ENCODE data around the gene GALK1. TPM values are rescaled to one million over a fixed set of nuclear protein-coding genes. Genes with fewer than 3 reads are reported as not detected.

The GALK1 gene
- total and polyA plus RNA-seq, 2 of the 13 experiments (the other 11 are each of a cell fraction or from before 2014, with no cell fraction given), result 59.9 to 93.6 TPM

DNA sequence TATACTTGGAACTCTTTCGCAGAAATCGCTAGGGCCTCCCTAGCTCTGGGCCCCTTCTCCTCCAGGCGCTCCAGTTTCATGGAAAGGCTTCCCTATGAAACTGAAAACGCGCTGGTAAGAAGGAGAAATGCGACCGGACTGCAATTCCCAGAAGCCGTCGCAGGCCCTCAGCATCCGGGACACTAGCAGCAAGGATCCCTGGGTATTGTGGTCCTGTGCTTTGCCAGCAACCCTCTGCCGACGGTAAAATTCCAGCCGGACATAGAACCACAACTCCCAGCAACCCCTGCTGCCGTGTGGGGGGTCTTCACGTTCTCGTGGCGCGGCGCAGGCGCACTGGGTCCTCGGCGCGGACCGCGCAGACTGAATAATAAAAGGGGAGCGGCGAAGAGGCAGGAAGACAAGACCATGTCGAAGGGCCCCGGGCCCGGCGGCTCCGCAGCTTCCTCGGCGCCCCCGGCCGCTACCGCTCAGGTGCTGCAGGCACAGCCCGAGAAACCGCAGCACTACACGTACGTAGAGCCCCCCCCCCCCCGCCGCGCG, 19.6 kb upstream of the GALK1 start, which contains the start of gene UNK:
Gene UNK, plus strand, starts transcription at position 334 of the 543 bp plus-strand sequence. Its CDS starts 75 bp downstream, at position 409.
- peaks cover 0 to 3% of the 10 kb centered on the region in 2 experiments; a peak in 1 of 5 replicates for H3K36me3 ChIP-seq (replicated peaks in 1 of 2; ENCODE audit: control insufficient read depth in 1 of 2, insufficient read depth in 2 of 2, low read length in 2 of 2)
- H3K9ac ChIP-seq (ENCODE audit: insufficient read depth, low read depth, low read length), result peak within 1 kb of the TSS; percentile 94
- under 1% methylated on average over 17 of the region's 45 CpGs for WGBS (ENCODE audit: low lambda C conversion rate)
- H3K4me2 ChIP-seq (ENCODE audit: low read depth, low read length), result peak within 1 kb of the TSS; percentile 99
- peak; percentile 80 for ATAC-seq
- ChIA-PET CTCF (ENCODE audit: low intra/inter-chr PET ratio, low total read pairs) (no interaction called here), POLR2A (interaction anchor here (0.9 to 6.5 kb wide), 15 partner anchors 10 to 118 kb away, joined by 3 to 46 read pairs (median 9); partner anchors contain the start of genes GALK1, RECQL5, SAP30BP and TRIM47)
- intact Hi-C loops (cut with micrococcal nuclease; ENCODE audit: unreplicated experiment), result no loop called here
- peak; percentile 99 for DNase-seq (ENCODE audit: low spot score)
- peak; percentile 67 for FAIRE-seq
- H3K27me3 ChIP-seq (ENCODE audit: control insufficient read depth in 1 of 2, insufficient read depth in 2 of 2, low read length in 2 of 2), result no peaks in the 10 kb centered on the region; a peak in 1 of 5 replicates
- peak within 1 kb of the TSS; percentile 57 to 82 (median 81) for H3K4me3 ChIP-seq (replicated peaks in 1 of 3; ENCODE audit: insufficient read depth in 1 of 3, low read depth in 2 of 3, low read length in 3 of 3)
- peaks cover 64% of the 10 kb centered on the region for H3K4me1 ChIP-seq (ENCODE audit: insufficient read depth, low read length)
- peaks cover 42% of the 10 kb centered on the region for H3K79me2 ChIP-seq (ENCODE audit: insufficient read depth, low read length)
- peak within 1 kb of the TSS; percentile 21 for H2AFZ ChIP-seq (ENCODE audit: low read length)
- no peaks in the 10 kb centered on the region for H3K9me3 ChIP-seq (ENCODE audit: low read length)
- in situ Hi-C loops (cut with HindIII; ENCODE audit: extremely low pct_ligation_motif_present, low pct_unique_long_range_greater_than_20kb), result no loop called here
- no TSS peak for BruUV-seq (replicated peaks)
- H3K27ac ChIP-seq (ENCODE audit: extremely low read length, insufficient read depth, low read length), result peak within 1 kb of the TSS; percentile 93
- no peaks in the 10 kb centered on the region for H4K20me1 ChIP-seq (ENCODE audit: insufficient read depth, low read length)
- TF ChIP-seq ZNF510 (CRISPR knock-in tag; IDR thresholded peaks at IDR 0.05; ENCODE audit: low read depth), result no peak; the same call in 1 of the 2 replicates
- 0 out of 2 replicates have a peak, but pooled peaks have one; percentile 31 for TF ChIP-seq ZNF350 (CRISPR knock-in tag; IDR thresholded peaks at IDR 0.05; ENCODE audit: borderline replicate concordance, low read depth)
- peak; percentile 84; the same call in 1 of the 2 replicates for TF ChIP-seq PHF21A (CRISPR knock-in tag; IDR thresholded peaks at IDR 0.05)
- TF ChIP-seq, protein P1, sequence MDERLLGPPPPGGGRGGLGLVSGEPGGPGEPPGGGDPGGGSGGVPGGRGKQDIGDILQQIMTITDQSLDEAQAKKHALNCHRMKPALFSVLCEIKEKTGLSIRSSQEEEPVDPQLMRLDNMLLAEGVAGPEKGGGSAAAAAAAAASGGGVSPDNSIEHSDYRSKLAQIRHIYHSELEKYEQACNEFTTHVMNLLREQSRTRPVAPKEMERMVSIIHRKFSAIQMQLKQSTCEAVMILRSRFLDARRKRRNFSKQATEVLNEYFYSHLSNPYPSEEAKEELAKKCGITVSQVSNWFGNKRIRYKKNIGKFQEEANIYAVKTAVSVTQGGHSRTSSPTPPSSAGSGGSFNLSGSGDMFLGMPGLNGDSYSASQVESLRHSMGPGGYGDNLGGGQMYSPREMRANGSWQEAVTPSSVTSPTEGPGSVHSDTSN (CRISPR knock-in tag; IDR thresholded peaks at IDR 0.05), result no peak
- peak; percentile 100 for TF ChIP-seq SUZ12 (IDR thresholded peaks at IDR 0.05; ENCODE audit: low read depth, low read length)
- TF ChIP-seq ZNF724P (CRISPR knock-in tag; IDR thresholded peaks at IDR 0.05; ENCODE audit: borderline replicate concordance), result no peak
- TF ChIP-seq, protein P2, sequence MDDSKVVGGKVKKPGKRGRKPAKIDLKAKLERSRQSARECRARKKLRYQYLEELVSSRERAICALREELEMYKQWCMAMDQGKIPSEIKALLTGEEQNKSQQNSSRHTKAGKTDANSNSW (CRISPR knock-in tag; IDR thresholded peaks at IDR 0.05; ENCODE audit: borderline replicate concordance), result no peak
- TF ChIP-seq ZNF460 (CRISPR knock-in tag; IDR thresholded peaks at IDR 0.05; ENCODE audit: borderline replicate concordance), result peak; percentile 37; the same call in 1 of the 2 replicates
- TF ChIP-seq, protein P3, sequence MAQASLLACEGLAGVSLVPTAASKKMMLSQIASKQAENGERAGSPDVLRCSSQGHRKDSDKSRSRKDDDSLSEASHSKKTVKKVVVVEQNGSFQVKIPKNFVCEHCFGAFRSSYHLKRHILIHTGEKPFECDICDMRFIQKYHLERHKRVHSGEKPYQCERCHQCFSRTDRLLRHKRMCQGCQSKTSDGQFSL (CRISPR knock-in tag; IDR thresholded peaks at IDR 0.05), result peak; percentile 100
- TF ChIP-seq NR2C2 (CRISPR knock-in tag; IDR thresholded peaks at IDR 0.05; ENCODE audit: borderline replicate concordance), result peak; percentile 94
- TF ChIP-seq ZNF136 (CRISPR knock-in tag; IDR thresholded peaks at IDR 0.05; ENCODE audit: low read depth), result peak; percentile 11; the same call in 1 of the 2 replicates
- TF ChIP-seq, protein P4, sequence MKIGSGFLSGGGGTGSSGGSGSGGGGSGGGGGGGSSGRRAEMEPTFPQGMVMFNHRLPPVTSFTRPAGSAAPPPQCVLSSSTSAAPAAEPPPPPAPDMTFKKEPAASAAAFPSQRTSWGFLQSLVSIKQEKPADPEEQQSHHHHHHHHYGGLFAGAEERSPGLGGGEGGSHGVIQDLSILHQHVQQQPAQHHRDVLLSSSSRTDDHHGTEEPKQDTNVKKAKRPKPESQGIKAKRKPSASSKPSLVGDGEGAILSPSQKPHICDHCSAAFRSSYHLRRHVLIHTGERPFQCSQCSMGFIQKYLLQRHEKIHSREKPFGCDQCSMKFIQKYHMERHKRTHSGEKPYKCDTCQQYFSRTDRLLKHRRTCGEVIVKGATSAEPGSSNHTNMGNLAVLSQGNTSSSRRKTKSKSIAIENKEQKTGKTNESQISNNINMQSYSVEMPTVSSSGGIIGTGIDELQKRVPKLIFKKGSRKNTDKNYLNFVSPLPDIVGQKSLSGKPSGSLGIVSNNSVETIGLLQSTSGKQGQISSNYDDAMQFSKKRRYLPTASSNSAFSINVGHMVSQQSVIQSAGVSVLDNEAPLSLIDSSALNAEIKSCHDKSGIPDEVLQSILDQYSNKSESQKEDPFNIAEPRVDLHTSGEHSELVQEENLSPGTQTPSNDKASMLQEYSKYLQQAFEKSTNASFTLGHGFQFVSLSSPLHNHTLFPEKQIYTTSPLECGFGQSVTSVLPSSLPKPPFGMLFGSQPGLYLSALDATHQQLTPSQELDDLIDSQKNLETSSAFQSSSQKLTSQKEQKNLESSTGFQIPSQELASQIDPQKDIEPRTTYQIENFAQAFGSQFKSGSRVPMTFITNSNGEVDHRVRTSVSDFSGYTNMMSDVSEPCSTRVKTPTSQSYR (CRISPR knock-in tag; IDR thresholded peaks at IDR 0.05; ENCODE audit: borderline replicate concordance), result peak; percentile 73; the same call in 1 of the 2 replicates
- TF ChIP-seq, protein P5, sequence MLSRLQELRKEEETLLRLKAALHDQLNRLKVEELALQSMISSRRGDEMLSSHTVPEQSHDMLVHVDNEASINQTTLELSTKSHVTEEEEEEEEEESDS (CRISPR knock-in tag; IDR thresholded peaks at IDR 0.05; ENCODE audit: borderline replicate concordance), result peak; percentile 16; the same call in 1 of the 2 replicates
- TF ChIP-seq ARID2 (CRISPR knock-in tag; IDR thresholded peaks at IDR 0.05; ENCODE audit: borderline replicate concordance), result peak; percentile 83; the same call in 1 of the 2 replicates
- peak; percentile 3; the same call in 1 of the 2 replicates for TF ChIP-seq ZFX (CRISPR knock-in tag; IDR thresholded peaks at IDR 0.05; ENCODE audit: low read depth)
- TF ChIP-seq, protein P6, sequence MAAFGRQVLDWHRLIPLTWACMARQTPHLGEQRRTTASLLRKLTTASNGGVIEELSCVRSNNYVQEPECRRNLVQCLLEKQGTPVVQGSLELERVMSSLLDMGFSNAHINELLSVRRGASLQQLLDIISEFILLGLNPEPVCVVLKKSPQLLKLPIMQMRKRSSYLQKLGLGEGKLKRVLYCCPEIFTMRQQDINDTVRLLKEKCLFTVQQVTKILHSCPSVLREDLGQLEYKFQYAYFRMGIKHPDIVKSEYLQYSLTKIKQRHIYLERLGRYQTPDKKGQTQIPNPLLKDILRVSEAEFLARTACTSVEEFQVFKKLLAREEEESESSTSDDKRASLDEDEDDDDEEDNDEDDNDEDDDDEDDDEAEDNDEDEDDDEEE (CRISPR knock-in tag; IDR thresholded peaks at IDR 0.05), result peak; percentile 28; the same call in 1 of the 2 replicates

Measured in HepG2 (cell line).